GM21367 (cell line): ENCODE measurements around the gene OR5L1.

ENCODE experiments used
- ATAC-seq: cut with Tn5 transposase; IDR thresholded peaks from one replicate; pipeline ENCODE4 v1.9.1; 2021; ENCODE audit not compliant: unreplicated experiment

Gene OR5L1

GRCh38 chr11:55811067-55811466 lies at the start of gene OR5L1:
TSS of gene OR5L1 (plus strand) at chr11:55811367. CDS start at chr11:55811467, 100 bp downstream.
- ATAC-seq: no peak

- ATAC-seq: no peak
Measured at GRCh38 chr11:55773138-55773537, 38.0 kb upstream of the OR5L1 start, which contains the start of gene OR5D13. TSS of gene OR5D13 (plus strand) at chr11:55773438. CDS start at chr11:55773438, 0 bp downstream.

- no peak for ATAC-seq
Measured at GRCh38 chr11:55791606-55792005, 19.6 kb upstream of the OR5L1 start.

- no peak for ATAC-seq
Measured at GRCh38 chr11:55793321-55793720, 17.8 kb upstream of the OR5L1 start.

- ATAC-seq: no peak
Measured at GRCh38 chr11:55795256-55795655, 15.9 kb upstream of the OR5L1 start, which contains the start of gene OR5D14. TSS of gene OR5D14 (plus strand) at chr11:55795556. CDS start at chr11:55795556, 0 bp downstream.

- no peak for ATAC-seq
Measured at GRCh38 chr11:55806248-55806647, 4.9 kb upstream of the OR5L1 start.

- no peak for ATAC-seq
Measured at GRCh38 chr11:55819330-55819729, 8.2 kb downstream of the OR5L1 start, which contains the start of gene OR5D18. TSS of gene OR5D18 (plus strand) at chr11:55819630. CDS start at chr11:55819630, 0 bp downstream.

- no peak for ATAC-seq
Measured at GRCh38 chr11:55826919-55827318, 15.8 kb downstream of the OR5L1 start, which contains the start of gene OR5L2. TSS of gene OR5L2 (plus strand) at chr11:55827219. CDS start at chr11:55827219, 0 bp downstream.

GRCh38 chr11:55838452-55838851 lies 27.3 kb downstream of the OR5L1 start, which contains the start of gene OR5D16:
TSS of gene OR5D16 (plus strand) at chr11:55838752. CDS start at chr11:55838752, 0 bp downstream.
- no peak for ATAC-seq

- ATAC-seq: no peak
Measured at GRCh38 chr11:55847453-55847852, 36.3 kb downstream of the OR5L1 start.

- ATAC-seq: no peak
Measured at GRCh38 chr11:55849037-55849436, 37.9 kb downstream of the OR5L1 start.

- no peak for ATAC-seq
Measured at GRCh38 chr11:55852141-55852540, 41.0 kb downstream of the OR5L1 start.

GRCh38 chr11:55854704-55855103 lies 43.5 kb downstream of the OR5L1 start:
- ATAC-seq: no peak
